Astrocyte (in vitro differentiated cells and primary cell): Measurements from ENCODE around the gene PSMD5. TPM values are rescaled to one million over a fixed set of nuclear protein-coding genes. Genes with fewer than 3 reads are reported as not detected.

ENCODE experiments used
- DNase-seq: peaks from one replicate; pipeline ENCODE4 v3.0.0-alpha.2; 2010; ENCODE audit warnings: low read depth
- FAIRE-seq: peaks from 2 replicates; lab custom pipeline; 2011; peaks lifted over from hg19 to GRCh38; lab: Jason Lieb, UNC
- H2AFZ ChIP-seq: 2 replicates; pipeline ENCODE4 v1.6.0; 2012; ENCODE audit warnings: low read depth, low read length, inconsistent platforms
- H3K27ac ChIP-seq: 2 replicates; pipeline ENCODE4 v1.5.1; 2011; ENCODE audit warnings: low read depth, low read length, inconsistent platforms
- H3K27me3 ChIP-seq: 2 replicates; pipeline ENCODE4 v1.6.0; 2011; ENCODE audit warnings: low read length, inconsistent platforms; ENCODE audit not compliant: insufficient read depth
- H3K36me3 ChIP-seq: 2 replicates; pipeline ENCODE4 v1.5.1; 2011; ENCODE audit warnings: low read length, inconsistent platforms; ENCODE audit not compliant: insufficient read depth
- H3K4me1 ChIP-seq: 2 replicates; pipeline ENCODE4 v1.5.1; 2011; ENCODE audit warnings: low read length, inconsistent platforms; ENCODE audit not compliant: insufficient read depth
- H3K4me2 ChIP-seq: 2 replicates; pipeline ENCODE4 v1.6.0; 2012; ENCODE audit warnings: low read length, inconsistent platforms
- H3K4me3 ChIP-seq: 2 replicates; pipeline ENCODE4 v1.5.1; 2011; ENCODE audit warnings: low read depth, mild to moderate bottlenecking, low read length, inconsistent platforms; ENCODE audit not compliant: insufficient read depth
- H3K79me2 ChIP-seq: 2 replicates; pipeline ENCODE4 v1.6.0; 2012; ENCODE audit warnings: mild to moderate bottlenecking, low read length, inconsistent platforms; ENCODE audit not compliant: insufficient read depth
- H3K9ac ChIP-seq: 2 replicates; pipeline ENCODE4 v1.6.0; 2012; ENCODE audit warnings: mild to moderate bottlenecking, low read length, inconsistent platforms
- H3K9me3 ChIP-seq: 2 replicates; pipeline ENCODE4 v1.5.1; 2012; ENCODE audit warnings: low read depth, mild to moderate bottlenecking, low read length, inconsistent platforms; ENCODE audit not compliant: insufficient read depth
- H4K20me1 ChIP-seq: 2 replicates; pipeline ENCODE4 v1.6.0; 2012; ENCODE audit warnings: low read length, inconsistent platforms; ENCODE audit not compliant: insufficient read depth
- H3K27ac Mint-ChIP-seq: one replicate; pipeline ENCODE4 v1.8.0; 2021; ENCODE audit warnings: mild to moderate bottlenecking, mixed read lengths; ENCODE audit not compliant: unreplicated experiment
- H3K27me3 Mint-ChIP-seq: one replicate; pipeline ENCODE4 v1.8.0; 2021; ENCODE audit warnings: low read depth, mixed read lengths; ENCODE audit not compliant: unreplicated experiment
- H3K36me3 Mint-ChIP-seq: one replicate; pipeline ENCODE4 v1.8.0; 2021; ENCODE audit warnings: low read depth, mixed read lengths; ENCODE audit not compliant: unreplicated experiment
- H3K4me1 Mint-ChIP-seq: one replicate; pipeline ENCODE4 v1.8.0; 2021; ENCODE audit warnings: low read depth, mixed read lengths; ENCODE audit not compliant: unreplicated experiment
- H3K4me3 Mint-ChIP-seq: one replicate; pipeline ENCODE4 v1.8.0; 2021; ENCODE audit warnings: mild to moderate bottlenecking, moderate library complexity, mixed read lengths; ENCODE audit not compliant: unreplicated experiment
- H3K9me3 Mint-ChIP-seq: one replicate; pipeline ENCODE4 v1.8.0; 2021; ENCODE audit warnings: mild to moderate bottlenecking, mixed read lengths; ENCODE audit not compliant: unreplicated experiment
- CTCF ChIP-seq: IDR thresholded peaks from 2 replicates; pipeline ENCODE4 v1.5.1; 2011; ENCODE audit warnings: low read depth, mild to moderate bottlenecking, inconsistent platforms, low read length, moderate library complexity; ENCODE audit not compliant: insufficient read depth
- EZH2 ChIP-seq: IDR thresholded peaks from 2 replicates; pipeline ENCODE4 v1.6.1; 2012; ENCODE audit warnings: mild to moderate bottlenecking, low read length, inconsistent platforms; ENCODE audit not compliant: insufficient read depth
- total RNA-seq: library from RNA; stranded (reverse); gene quantifications from 2 replicates; pipeline ENCODE4 v1.2.1, GENCODE V29; 2021

Gene PSMD5
- total RNA-seq, 1 donor from 2014 or later = 66.2 TPM

- Histone ChIP-seq H3K9me3 (no peaks in the 10 kb centered on the region), H3K4me1 (peaks cover 7% of the 10 kb centered on the region), H3K27me3 (no peaks in the 10 kb centered on the region), H2AFZ (no peak overlapping the region), H3K4me3 (no peak overlapping the region), H4K20me1 (no peaks in the 10 kb centered on the region), H3K79me2 (no peaks in the 10 kb centered on the region), H3K4me2 (no peak overlapping the region), H3K27ac (no peak overlapping the region), H3K9ac (no peak overlapping the region), H3K36me3 (peaks cover 17% of the 10 kb centered on the region)
- no peak overlapping the region for H3K4me3 Mint-ChIP-seq
- H3K4me1 Mint-ChIP-seq = peaks cover 13% of the 10 kb centered on the region
- H3K36me3 Mint-ChIP-seq = peaks cover 8% of the 10 kb centered on the region
- no peaks in the 10 kb centered on the region for H3K27me3 Mint-ChIP-seq
- TF ChIP-seq CTCF (no peak), EZH2 (no peak)
- no peak overlapping the region for H3K27ac Mint-ChIP-seq
- FAIRE-seq (no peak), DNase-seq (no peak)
- no peaks in the 10 kb centered on the region for H3K9me3 Mint-ChIP-seq
Measured at GRCh38 chr9:120857481-120857880, 14.8 kb upstream of the PSMD5 start.

- H3K36me3 Mint-ChIP-seq = peaks cover 8% of the 10 kb centered on the region
- FAIRE-seq = no peak
- no peak overlapping the region for H3K27ac ChIP-seq
Measured at GRCh38 chr9:120856700-120857099, 14.0 kb upstream of the PSMD5 start.

More at GRCh38 chr9:120856700-120857099, 14.0 kb upstream of the PSMD5 start:
- Histone ChIP-seq H3K27me3 (no peaks in the 10 kb centered on the region), H3K9me3 (no peaks in the 10 kb centered on the region), H3K4me1 (peaks cover 7% of the 10 kb centered on the region), H3K79me2 (no peaks in the 10 kb centered on the region), H2AFZ (no peak overlapping the region), H4K20me1 (no peaks in the 10 kb centered on the region), H3K4me2 (no peak overlapping the region), H3K9ac (no peak overlapping the region), H3K36me3 (peaks cover 16% of the 10 kb centered on the region), H3K4me3 (no peak overlapping the region)
- TF ChIP-seq EZH2 = no peak
- no peak for TF ChIP-seq CTCF
- Mint-ChIP-seq H3K4me1 (peaks cover 19% of the 10 kb centered on the region), H3K4me3 (no peak overlapping the region), H3K9me3 (no peaks in the 10 kb centered on the region), H3K27ac (no peak overlapping the region), H3K27me3 (no peaks in the 10 kb centered on the region)
- DNase-seq = no peak
